ENCODE measurements around the gene TMCO4. TPM values are rescaled to one million over a fixed set of nuclear protein-coding genes. Genes with fewer than 3 reads are reported as not detected.

Gene TMCO4
- total and polyA plus RNA-seq, 2 of the 4 experiments (the other 2 are of a cell fraction), result 7.3 to 8.6 TPM

DNA sequence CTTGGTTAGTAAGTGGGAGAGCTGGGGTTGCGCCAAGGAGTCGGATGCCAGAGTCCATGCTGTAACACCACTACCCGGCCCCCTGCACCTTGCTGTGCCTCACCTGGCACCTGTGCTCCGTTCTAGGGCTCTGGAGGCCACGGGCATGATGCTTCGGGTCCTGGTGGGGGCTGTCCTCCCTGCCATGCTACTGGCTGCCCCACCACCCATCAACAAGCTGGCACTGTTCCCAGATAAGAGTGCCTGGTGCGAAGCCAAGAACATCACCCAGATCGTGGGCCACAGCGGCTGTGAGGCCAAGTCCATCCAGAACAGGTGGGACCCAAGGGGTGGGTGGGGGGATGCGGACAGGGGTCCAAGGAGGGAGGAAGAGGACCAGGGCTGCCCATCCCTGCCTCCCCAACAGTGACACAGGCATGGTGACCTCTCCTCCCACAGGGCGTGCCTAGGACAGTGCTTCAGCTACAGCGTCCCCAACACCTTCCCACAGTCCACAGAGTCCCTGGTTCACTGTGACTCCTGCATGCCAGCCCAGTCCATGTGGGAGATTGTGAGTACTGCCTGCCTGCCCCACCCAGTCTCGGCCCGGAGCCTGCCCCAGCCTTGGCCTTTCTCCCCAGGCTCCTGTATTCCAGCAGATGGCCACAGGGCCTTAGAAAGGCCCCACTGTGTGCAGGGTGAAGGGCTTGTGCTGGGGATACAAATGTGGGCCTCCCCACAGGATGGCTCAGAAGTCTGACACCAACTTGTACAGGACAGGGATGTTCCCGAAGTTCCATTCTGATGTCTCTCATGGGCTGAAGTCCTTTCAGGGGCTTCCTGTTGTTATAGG lies 144.6 kb downstream of the TMCO4 start:
- intact Hi-C loops (cut with micrococcal nuclease), result loop anchor here (5.0 kb wide), 1 partner anchor 403 kb away; the partner anchor contains the start of genes EMC1 and MRTO4
- H4K91ac ChIP-seq (ENCODE audit: insufficient read depth, low read depth, low read length), result no peak overlapping the region
- no peak overlapping the region for H2BK15ac ChIP-seq (ENCODE audit: low read depth, low read length)
- BruUV-seq (replicated peaks), result no TSS peak
- WGBS, 2 experiments (ENCODE audit: extremely low coverage in 2 of 2, insufficient read length in 1 of 2), result 87% methylated on average over 5 of the region's 15 CpGs; no CpG with 5 or more reads in 1 of the 2 experiments
- no peak overlapping the region for H3K4ac ChIP-seq (ENCODE audit: low read depth, low read length)
- in situ Hi-C loops (cut with MboI; ENCODE audit: low sequenced_read_pairs), result loop anchor here (5.0 kb wide), 2 partner anchors 263 to 403 kb away; partner anchors contain the start of genes EMC1 and MRTO4
- no peak overlapping the region for H4K5ac ChIP-seq (ENCODE audit: low read depth, low read length)
- H3K79me1 ChIP-seq (ENCODE audit: low read depth in 1 of 2, low read length in 2 of 2), result peaks cover 1 to 35% of the 10 kb centered on the region in 2 experiments; a peak in 2 of 4 replicates
- dilution Hi-C loops (cut with HindIII; ENCODE audit: low sequenced_read_pairs, unreplicated experiment), result no loop called here
- no peak overlapping the region for H2BK5ac ChIP-seq (ENCODE audit: low read depth, low read length, poor library complexity, severe bottlenecking)
- no peak for TF ChIP-seq MXI1 (IDR thresholded peaks at IDR 0.05; ENCODE audit: borderline replicate concordance, low read depth, low read length)
- TF ChIP-seq CHD1 (IDR thresholded peaks at IDR 0.05; ENCODE audit: low read depth, low read length), result no peak
- no peak for TF ChIP-seq NFE2L2 (IDR thresholded peaks at IDR 0.05; ENCODE audit: low read depth, low read length)
- TF ChIP-seq ELK1 (IDR thresholded peaks at IDR 0.05; ENCODE audit: borderline replicate concordance, low read depth, low read length), result no peak
- TF ChIP-seq POLR2A (IDR thresholded peaks at IDR 0.05; ENCODE audit: low read depth, low read length), result no peak
- TF ChIP-seq FOS (IDR thresholded peaks at IDR 0.05; ENCODE audit: low read depth, low read length), result no peak
- no peak for TF ChIP-seq SMC3 (IDR thresholded peaks at IDR 0.05; ENCODE audit: low read depth, low read length)
- no peak for TF ChIP-seq RCOR1 (IDR thresholded peaks at IDR 0.05; ENCODE audit: insufficient replicate concordance, low read length)
- TF ChIP-seq, protein P1, sequence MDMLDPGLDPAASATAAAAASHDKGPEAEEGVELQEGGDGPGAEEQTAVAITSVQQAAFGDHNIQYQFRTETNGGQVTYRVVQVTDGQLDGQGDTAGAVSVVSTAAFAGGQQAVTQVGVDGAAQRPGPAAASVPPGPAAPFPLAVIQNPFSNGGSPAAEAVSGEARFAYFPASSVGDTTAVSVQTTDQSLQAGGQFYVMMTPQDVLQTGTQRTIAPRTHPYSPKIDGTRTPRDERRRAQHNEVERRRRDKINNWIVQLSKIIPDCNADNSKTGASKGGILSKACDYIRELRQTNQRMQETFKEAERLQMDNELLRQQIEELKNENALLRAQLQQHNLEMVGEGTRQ (IDR thresholded peaks at IDR 0.05; ENCODE audit: low read depth, low read length), result no peak
- TF ChIP-seq MAZ (IDR thresholded peaks at IDR 0.05; ENCODE audit: borderline replicate concordance, low read depth, low read length), result no peak
- TF ChIP-seq MAFK (IDR thresholded peaks at IDR 0.05; ENCODE audit: low read depth, low read length), result no peak
- no peak for TF ChIP-seq RAD21 (IDR thresholded peaks at IDR 0.05; ENCODE audit: low read length)
- no peak overlapping the region for H3K23ac ChIP-seq (ENCODE audit: low read depth, low read length)
- no peak overlapping the region for H2BK120ac ChIP-seq (ENCODE audit: low read depth, low read length)
- no peak overlapping the region for H3K27ac ChIP-seq (ENCODE audit: insufficient read depth, low read length)
- peak overlapping the region; percentile 68 for H2AK9ac ChIP-seq (replicated peaks; ENCODE audit: low read depth, low read length, poor library complexity)
- no peak overlapping the region for H2BK20ac ChIP-seq (ENCODE audit: low read depth, low read length)
- no peaks in the 10 kb centered on the region for H3K27me3 ChIP-seq (ENCODE audit: control insufficient read depth, insufficient read depth, low read length)
- H3K4me1 ChIP-seq (ENCODE audit: control insufficient read depth, insufficient read depth, low read length), result peaks cover 8% of the 10 kb centered on the region; the same call in 1 of the 2 replicates
- POLR2A ChIA-PET (ENCODE audit: unreplicated experiment), result no interaction called here
- peaks cover 44% of the 10 kb centered on the region for H4K20me1 ChIP-seq (ENCODE audit: insufficient read depth, low read length)
- H3K4me2 ChIP-seq (ENCODE audit: low read depth, low read length), result no peak overlapping the region
- H3K9ac ChIP-seq (ENCODE audit: low read depth, low read length), result no peak overlapping the region
- H3K9me3 ChIP-seq (ENCODE audit: control insufficient read depth, insufficient read depth, low read length), result no peaks in the 10 kb centered on the region
- peaks cover 23% of the 10 kb centered on the region; the same call in 1 of the 2 replicates for H3K36me3 ChIP-seq (ENCODE audit: control insufficient read depth, insufficient read depth, low read length)
- no peak overlapping the region for H3K56ac ChIP-seq (ENCODE audit: extremely low read depth, insufficient read depth, low read length)
- no peak overlapping the region for H2AFZ ChIP-seq (replicated peaks; ENCODE audit: low read length, poor library complexity)
- H3K18ac ChIP-seq (ENCODE audit: low read depth, low read length), result no peak overlapping the region
- peak overlapping the region; percentile 17; the same call in 1 of the 2 replicates for H2AK5ac ChIP-seq (ENCODE audit: low read depth, low read length)
- H3K14ac ChIP-seq (replicated peaks; ENCODE audit: low read depth, low read length), result no peak overlapping the region
- H4K8ac ChIP-seq (ENCODE audit: low read depth in 2 of 2, low read length in 2 of 2), result no peak overlapping the region
- CTCF ChIA-PET, result interaction anchor here (1.6 kb wide), 1 partner anchor 314 kb away, joined by 4 read pairs; no protein-coding TSS in a partner anchor
- peaks cover 6% of the 10 kb centered on the region for H3K9me1 ChIP-seq (ENCODE audit: insufficient read depth, low read length)
- ATAC-seq (ENCODE audit: low read depth) (no peak), DNase-seq (no peak)
- no peak overlapping the region for H3K4me3 ChIP-seq (ENCODE audit: insufficient read depth, low read depth, low read length)
